MG63 (cell line): Measurements from ENCODE around the gene OTOGL. TPM values are rescaled to one million over a fixed set of nuclear protein-coding genes. Genes with fewer than 3 reads are reported as not detected.
"Not testable (repeated sequence)": the region's sequence is repeated elsewhere in the genome, so short reads cannot be mapped to it uniquely, and the experiment has no call there.

Experiments used
- DNase-seq: peaks from one replicate; pipeline ENCODE4 v3.0.0-alpha.2; 2020
- H3K27me3 ChIP-seq: fragments of 250-450 bp; sonication (Bioruptor Pico); 2 replicates; pipeline ENCODE4 v1.5.1; 2020; ENCODE audit warnings: mild to moderate bottlenecking, moderate library complexity
- H3K36me3 ChIP-seq: fragments of 250-450 bp; sonication (Bioruptor Pico); 2 replicates; pipeline ENCODE4 v1.5.1; 2020; ENCODE audit warnings: mild to moderate bottlenecking, moderate library complexity
- H3K4me3 ChIP-seq: fragments of 250-450 bp; sonication (Bioruptor Pico); 2 replicates; pipeline ENCODE4 v1.5.1; 2020; ENCODE audit warnings: mild to moderate bottlenecking, moderate library complexity
- H3K9me3 ChIP-seq: fragments of 250-450 bp; sonication (Bioruptor Pico); 2 replicates; pipeline ENCODE4 v1.5.1; 2020; ENCODE audit warnings: mild to moderate bottlenecking, moderate library complexity
- total RNA-seq: library from RNA; depleted of rRNA; stranded (reverse); fragments of >200 nt; shearing (Covaris generic); gene quantifications from 2 replicates; pipeline ENCODE4 v1.2.3, GENCODE V29; 2014; ENCODE audit warnings: low replicate concordance

The OTOGL gene
- total RNA-seq, 1 experiment from 2014 or later: not detected

GRCh38 chr12:80230068-80230467 is 130.7 kb downstream of the OTOGL start:
- H3K27me3 ChIP-seq: no peaks in the 10 kb centered on the region
- DNase-seq: no peak
- H3K4me3 ChIP-seq: no peak overlapping the region
- no peaks in the 10 kb centered on the region for H3K9me3 ChIP-seq
- no peaks in the 10 kb centered on the region for H3K36me3 ChIP-seq

GRCh38 chr12:80232837-80233236 is 133.5 kb downstream of the OTOGL start:
- H3K4me3 ChIP-seq: no peak overlapping the region
- H3K36me3 ChIP-seq: no peaks in the 10 kb centered on the region
- no peaks in the 10 kb centered on the region for H3K27me3 ChIP-seq
- no peaks in the 10 kb centered on the region for H3K9me3 ChIP-seq
- no peak for DNase-seq

GRCh38 chr12:80233926-80234325 is 134.6 kb downstream of the OTOGL start:
- no peaks in the 10 kb centered on the region for H3K36me3 ChIP-seq
- H3K4me3 ChIP-seq: no peak overlapping the region
- no peaks in the 10 kb centered on the region for H3K27me3 ChIP-seq
- no peak for DNase-seq
- no peaks in the 10 kb centered on the region for H3K9me3 ChIP-seq

GRCh38 chr12:80234667-80235066 is 135.3 kb downstream of the OTOGL start:
- peaks cover 2% of the 10 kb centered on the region; the same call in 1 of the 2 replicates for H3K36me3 ChIP-seq
- H3K9me3 ChIP-seq: peaks cover 3% of the 10 kb centered on the region
- H3K4me3 ChIP-seq: no peak overlapping the region
- no peaks in the 10 kb centered on the region for H3K27me3 ChIP-seq
- DNase-seq: peak; percentile 6

- DNase-seq: no peak
- H3K27me3 ChIP-seq: no peaks in the 10 kb centered on the region
- H3K36me3 ChIP-seq: peaks cover 4% of the 10 kb centered on the region; the same call in 1 of the 2 replicates
- peaks cover 5% of the 10 kb centered on the region for H3K9me3 ChIP-seq
- no peak overlapping the region for H3K4me3 ChIP-seq
These were observed 136.6 kb downstream of the OTOGL start for GRCh38 chr12:80235944-80236343.

- Histone ChIP-seq H3K9me3 (peaks cover 5% of the 10 kb centered on the region), H3K27me3 (no peaks in the 10 kb centered on the region), H3K4me3 (no peak overlapping the region), H3K36me3 (peaks cover 4% of the 10 kb centered on the region; the same call in 1 of the 2 replicates)
- DNase-seq: no peak
These were observed 140.5 kb downstream of the OTOGL start for GRCh38 chr12:80239867-80240266.

GRCh38 chr12:80241576-80242273 is 142.4 kb downstream of the OTOGL start:
- DNase-seq: peak; percentile 72
- Histone ChIP-seq H3K36me3 (peaks cover 4% of the 10 kb centered on the region; the same call in 1 of the 2 replicates), H3K27me3 (no peaks in the 10 kb centered on the region), H3K4me3 (no peak overlapping the region), H3K9me3 (peaks cover 5% of the 10 kb centered on the region)

- no peak overlapping the region for H3K4me3 ChIP-seq
- peaks cover 4% of the 10 kb centered on the region; the same call in 1 of the 2 replicates for H3K36me3 ChIP-seq
- peaks cover 5% of the 10 kb centered on the region for H3K9me3 ChIP-seq
- no peak for DNase-seq
- no peaks in the 10 kb centered on the region for H3K27me3 ChIP-seq
These were observed 143.0 kb downstream of the OTOGL start for GRCh38 chr12:80242321-80242720.

- not testable (repeated sequence) for H3K9me3 ChIP-seq, H3K4me3 ChIP-seq, H3K27me3 ChIP-seq
These were observed 150.2 kb downstream of the OTOGL start for GRCh38 chr12:80249581-80249980.

GRCh38 chr12:80257920-80258319 is 158.6 kb downstream of the OTOGL start:
- no peaks in the 10 kb centered on the region for H3K27me3 ChIP-seq
- no peak for DNase-seq
- no peak overlapping the region for H3K4me3 ChIP-seq
- H3K9me3 ChIP-seq: no peaks in the 10 kb centered on the region
- H3K36me3 ChIP-seq: no peaks in the 10 kb centered on the region

More at GRCh38 chr12:80249581-80249980, 150.2 kb downstream of the OTOGL start:
- not testable (repeated sequence) for H3K36me3 ChIP-seq, DNase-seq

- no peak for DNase-seq
- no peaks in the 10 kb centered on the region for H3K36me3 ChIP-seq
- no peak overlapping the region for H3K4me3 ChIP-seq
These were observed 160.9 kb downstream of the OTOGL start for GRCh38 chr12:80260269-80260668.

GRCh38 chr12:80261403-80261802 is 162.1 kb downstream of the OTOGL start:
- DNase-seq: no peak
- Histone ChIP-seq H3K9me3 (no peaks in the 10 kb centered on the region), H3K36me3 (no peaks in the 10 kb centered on the region), H3K4me3 (no peak overlapping the region), H3K27me3 (no peaks in the 10 kb centered on the region)

More at GRCh38 chr12:80260269-80260668, 160.9 kb downstream of the OTOGL start:
- H3K27me3 ChIP-seq: no peaks in the 10 kb centered on the region
- H3K9me3 ChIP-seq: no peaks in the 10 kb centered on the region

GRCh38 chr12:80262346-80262745 is 163.0 kb downstream of the OTOGL start:
- H3K27me3 ChIP-seq: no peaks in the 10 kb centered on the region
- no peaks in the 10 kb centered on the region for H3K9me3 ChIP-seq
- no peak overlapping the region for H3K4me3 ChIP-seq

GRCh38 chr12:80262771-80263170 is 163.4 kb downstream of the OTOGL start:
- Histone ChIP-seq H3K4me3 (no peak overlapping the region), H3K27me3 (no peaks in the 10 kb centered on the region), H3K9me3 (no peaks in the 10 kb centered on the region), H3K36me3 (no peaks in the 10 kb centered on the region)
- peak; percentile 56 for DNase-seq

More at GRCh38 chr12:80262346-80262745, 163.0 kb downstream of the OTOGL start:
- peak; percentile 82 for DNase-seq
- no peaks in the 10 kb centered on the region for H3K36me3 ChIP-seq

- H3K27me3 ChIP-seq: no peaks in the 10 kb centered on the region
- H3K36me3 ChIP-seq: no peaks in the 10 kb centered on the region
- DNase-seq: no peak
- H3K9me3 ChIP-seq: no peaks in the 10 kb centered on the region
- no peak overlapping the region for H3K4me3 ChIP-seq
These were observed 165.0 kb downstream of the OTOGL start for GRCh38 chr12:80264386-80264785.

GRCh38 chr12:80264891-80265290 is 165.6 kb downstream of the OTOGL start:
- Histone ChIP-seq H3K9me3 (no peaks in the 10 kb centered on the region), H3K27me3 (no peaks in the 10 kb centered on the region), H3K36me3 (no peaks in the 10 kb centered on the region), H3K4me3 (no peak overlapping the region)
- DNase-seq: no peak

- peak; percentile 20 for DNase-seq
- Histone ChIP-seq H3K9me3 (no peaks in the 10 kb centered on the region), H3K27me3 (no peaks in the 10 kb centered on the region), H3K4me3 (no peak overlapping the region), H3K36me3 (no peaks in the 10 kb centered on the region)
These were observed 169.8 kb downstream of the OTOGL start for GRCh38 chr12:80268924-80269749.
